Measurements from ENCODE around the gene THBS4.

The THBS4 gene

GRCh38 chr5:80034962-80035821 is at the start of gene THBS4:
THBS4 (plus strand) TSS chr5:80035348; CDS start chr5:80035538, 190 bp downstream.
- no peak for DNase-seq

DNA sequence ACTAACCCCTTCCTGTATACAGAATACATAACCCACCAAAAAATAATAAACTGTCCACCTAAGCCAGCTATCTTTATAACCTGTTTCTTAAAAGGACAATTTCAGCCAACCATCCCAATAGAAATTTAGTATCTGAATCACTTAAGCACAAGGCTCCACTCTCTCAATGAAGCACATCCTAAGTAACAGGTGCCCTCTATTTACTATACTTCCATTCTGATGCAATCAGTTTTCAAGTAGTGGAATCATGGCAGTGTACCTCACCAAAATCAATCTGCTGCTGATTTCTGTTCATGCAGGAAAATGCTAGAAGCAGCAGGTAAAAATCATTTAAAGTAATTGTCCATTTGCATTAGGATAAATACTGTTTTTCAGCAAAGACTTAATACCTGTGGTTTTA is 48.9 kb upstream of the THBS4 start:
- no peak for DNase-seq

DNA sequence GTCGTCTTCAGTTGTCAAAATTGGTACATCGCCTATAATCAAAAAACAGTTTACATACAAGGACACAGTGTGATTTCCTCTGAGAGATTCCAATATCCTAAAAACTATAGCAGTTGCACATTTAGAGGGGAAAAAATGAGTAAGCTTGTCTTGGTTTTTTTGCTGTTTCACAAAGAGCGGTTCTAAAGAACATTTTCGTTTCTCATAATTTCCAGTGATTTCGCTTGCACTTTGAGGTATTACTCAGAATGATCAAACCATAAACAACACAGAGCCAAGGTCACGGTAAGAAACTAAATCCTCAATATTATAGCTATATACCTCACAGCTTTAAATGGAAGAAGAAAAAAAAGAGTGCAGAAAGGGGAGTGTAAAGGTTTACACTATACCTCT is 44.9 kb upstream of the THBS4 start:
- no peak for DNase-seq

- no peak for DNase-seq
These were observed 44.3 kb upstream of the THBS4 start, which contains the start of gene MTX3 for GRCh38 chr5:79990598-79991507. MTX3 (minus strand) TSS chr5:79991262; CDS start chr5:79991238, 24 bp downstream.

- DNase-seq: no peak
These were observed 42.1 kb upstream of the THBS4 start for GRCh38 chr5:79992891-79993657.

- no peak for DNase-seq
These were observed 35.4 kb upstream of the THBS4 start for GRCh38 chr5:79999722-80000121.

DNA sequence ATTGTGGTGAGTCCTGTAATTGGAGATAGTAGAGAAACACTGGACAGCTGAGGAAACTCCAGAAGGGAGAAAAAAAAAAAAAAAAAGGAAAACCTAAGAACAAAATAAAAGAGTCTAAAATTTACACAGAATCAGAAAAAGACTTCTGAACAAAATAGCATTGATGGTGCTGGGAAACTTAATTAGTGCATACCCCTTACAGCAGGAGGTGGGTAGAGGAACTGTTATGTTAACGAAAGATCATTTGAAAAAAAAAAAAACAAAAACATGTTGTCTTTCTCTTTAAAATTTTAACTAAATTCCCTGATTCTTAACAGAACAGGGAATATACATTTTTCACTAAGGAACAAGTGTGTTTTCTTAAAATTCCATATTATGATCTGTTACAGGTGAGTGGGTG is 32.5 kb upstream of the THBS4 start:
- no peak for DNase-seq

DNA sequence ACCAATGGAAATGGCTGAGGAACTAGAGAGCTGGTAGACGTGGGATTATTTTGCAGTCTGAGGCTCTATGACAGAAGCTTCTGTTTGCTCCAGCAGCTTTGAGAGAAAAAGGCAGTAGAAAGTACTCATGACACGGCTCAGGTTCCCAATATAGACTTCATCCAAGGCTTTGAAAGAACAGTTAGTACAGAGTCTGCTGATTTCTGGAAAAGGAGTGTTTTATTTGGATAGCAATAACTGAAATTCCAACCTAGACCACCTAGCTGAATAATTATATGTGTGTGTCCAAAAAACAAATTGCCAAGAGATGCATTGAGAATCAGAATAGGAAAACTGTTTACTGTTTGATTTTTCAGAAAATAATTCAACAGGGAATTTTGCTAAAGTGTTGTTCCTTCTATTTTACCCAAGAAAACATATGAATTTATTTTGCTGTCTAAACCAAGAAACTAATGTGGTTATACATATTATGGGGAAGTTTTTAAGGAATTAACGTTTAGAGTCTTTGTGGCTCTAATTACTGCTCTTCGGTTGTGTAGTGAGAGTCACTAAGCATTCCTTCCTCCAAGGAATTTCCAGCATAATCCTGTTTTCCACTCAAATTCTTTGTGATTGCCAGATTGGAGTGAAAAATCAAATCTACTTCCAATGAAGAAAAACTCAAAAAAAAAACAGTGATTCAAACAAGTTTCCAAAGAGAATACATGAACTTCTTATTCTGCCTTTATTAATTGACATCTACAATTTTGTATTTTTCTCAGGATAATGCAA is 26.0 kb upstream of the THBS4 start:
- no peak for DNase-seq

- no peak for DNase-seq
These were observed 24.3 kb upstream of the THBS4 start for GRCh38 chr5:80010754-80011392.

- no peak for DNase-seq
These were observed 10.1 kb upstream of the THBS4 start for GRCh38 chr5:80025069-80025468.

DNA sequence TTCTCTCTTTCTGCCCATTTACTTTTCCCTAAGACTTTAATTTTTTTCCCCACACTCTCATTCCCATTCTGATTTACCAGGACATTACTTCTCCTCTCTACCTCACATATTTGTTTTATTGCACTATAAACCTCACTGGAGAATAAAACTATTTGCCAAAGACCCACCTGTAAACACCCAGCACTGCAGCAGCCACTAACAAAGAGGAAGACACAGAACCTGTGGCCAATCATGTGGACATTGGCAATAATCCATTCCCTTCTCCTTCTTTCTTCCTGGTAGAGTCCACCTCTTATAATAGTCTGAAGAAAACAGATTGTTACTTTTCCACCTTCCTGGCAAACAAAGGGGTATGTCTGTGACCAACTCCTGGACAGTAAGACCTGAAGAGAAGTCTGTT is 8.3 kb upstream of the THBS4 start:
- DNase-seq: no peak

- no peak for DNase-seq
These were observed 4.0 kb upstream of the THBS4 start for GRCh38 chr5:80031109-80031508.

GRCh38 chr5:80033513-80033912 is 1.6 kb upstream of the THBS4 start:
- no peak for DNase-seq

- no peak for DNase-seq
These were observed 589 bp upstream of the THBS4 start for GRCh38 chr5:80034559-80034958.

- no peak for DNase-seq
These were observed 691 bp downstream of the THBS4 start for GRCh38 chr5:80035839-80036238.

DNA sequence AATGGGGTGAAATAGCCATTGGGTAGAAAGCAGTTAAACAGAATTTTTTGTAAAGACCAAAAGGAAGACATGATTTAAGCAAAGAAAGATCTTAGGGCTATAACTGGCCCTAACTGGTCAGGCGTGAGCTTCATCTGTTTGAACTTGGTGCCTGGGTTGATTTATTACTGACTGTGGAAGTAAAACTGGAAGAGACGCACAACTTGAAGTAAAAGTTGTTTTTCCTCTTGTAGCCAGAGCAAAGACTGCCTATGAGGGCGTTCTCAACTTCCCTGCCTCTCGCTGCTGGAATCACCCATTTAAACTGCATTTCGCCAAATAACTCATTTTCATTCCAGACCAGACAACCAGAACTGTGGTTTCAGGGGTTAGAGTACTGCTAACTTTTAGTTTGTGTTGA is 1.5 kb downstream of the THBS4 start:
- no peak for DNase-seq

DNA sequence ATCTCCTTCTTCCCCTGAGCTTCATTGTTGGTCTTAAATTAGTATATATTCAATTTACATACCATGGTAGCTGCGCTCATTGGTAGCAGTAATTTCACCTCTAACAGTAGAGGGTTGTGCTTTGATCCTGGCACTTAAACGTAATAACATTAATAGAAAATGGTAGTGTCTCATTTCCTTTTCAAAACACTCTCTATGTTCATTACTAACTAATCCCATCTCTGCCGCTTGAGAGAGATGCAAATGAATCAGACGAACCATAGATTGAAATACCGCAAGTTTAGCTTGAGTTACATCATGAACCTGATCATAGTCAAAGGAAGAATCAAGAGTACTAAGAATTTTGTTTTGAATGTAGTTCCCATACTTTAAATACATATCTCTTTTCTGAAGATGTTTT is 2.2 kb downstream of the THBS4 start:
- no peak for DNase-seq

DNA sequence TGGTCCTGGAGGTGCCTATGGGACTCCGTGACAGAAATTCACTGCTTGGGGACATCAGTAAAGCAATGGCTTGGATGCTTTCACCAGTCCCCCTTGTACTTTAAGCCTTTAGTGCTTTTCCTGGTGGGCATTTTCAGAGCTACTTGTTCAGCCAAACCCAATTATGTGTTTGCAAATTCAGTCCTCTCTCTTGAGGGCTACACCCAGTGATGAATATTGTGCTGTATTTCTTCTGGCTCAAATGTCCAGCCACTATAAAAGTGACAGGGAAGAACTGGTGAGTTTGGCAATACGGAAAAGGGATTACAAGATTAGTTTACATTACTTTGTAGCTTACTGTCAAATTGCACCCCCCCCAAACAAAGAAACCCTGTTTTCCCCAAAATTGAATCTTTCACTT is 4.5 kb downstream of the THBS4 start:
- no peak for DNase-seq

- DNase-seq: no peak
These were observed 6.4 kb downstream of the THBS4 start for GRCh38 chr5:80041527-80041926.

- DNase-seq: no peak
These were observed 7.2 kb downstream of the THBS4 start for GRCh38 chr5:80042330-80042729.

GRCh38 chr5:80043187-80043586 is 8.0 kb downstream of the THBS4 start:
- no peak for DNase-seq

Data from bone marrow (tissue), 2 donors.